SK-N-SH treated with all-trans-retinoic acid at 6 μM for 48 hours (cell line): ENCODE data around the gene GLIS2.
A peak's percentile ranks its signal among the peaks of the same experiment; 100 is the strongest.

Experiments used
- ATAC-seq: fragments of 200-7000 bp; cut with Tn5 transposase; 3 replicates; pipeline ENCODE4 v1.9.1; 2020; ENCODE audit warnings: mild to moderate bottlenecking, moderate library complexity
- ARNTL ChIP-seq: fragments of 450-650 bp; formaldehyde crosslinking; IDR thresholded peaks from 2 replicates; pipeline ENCODE4 v1.5.0; 2020; ENCODE audit warnings: low read depth, mild to moderate bottlenecking, moderate library complexity, borderline replicate concordance
- BACH2 ChIP-seq: fragments of 250-450 bp; sonication (Bioruptor Pico); IDR thresholded peaks from 2 replicates; pipeline ENCODE4 v1.9.0; 2021; ENCODE audit warnings: mild to moderate bottlenecking, borderline replicate concordance
- CREB5 ChIP-seq: fragments of 250-450 bp; sonication (Bioruptor Pico); IDR thresholded peaks from 2 replicates; pipeline ENCODE4 v1.5.1; 2020; ENCODE audit warnings: low read depth, mild to moderate bottlenecking, moderate library complexity
- CSDC2 ChIP-seq: fragments of 250-450 bp; sonication (Bioruptor Pico); IDR thresholded peaks from 2 replicates; pipeline ENCODE4 v1.5.0; 2020; ENCODE audit warnings: mild to moderate bottlenecking, moderate library complexity
- CSRNP3 ChIP-seq: fragments of 250-450 bp; sonication (Bioruptor Pico); IDR thresholded peaks from 2 replicates; pipeline ENCODE4 v1.5.1; 2021; ENCODE audit warnings: mild to moderate bottlenecking, moderate library complexity
- ESRRG ChIP-seq: fragments of 250-450 bp; sonication (Bioruptor Pico); IDR thresholded peaks from 2 replicates; pipeline ENCODE4 v1.6.1; 2021; ENCODE audit warnings: mild to moderate bottlenecking
- GLIS3 ChIP-seq: fragments of 250-450 bp; sonication (Bioruptor Pico); IDR thresholded peaks from 2 replicates; pipeline ENCODE4 v1.5.0; 2020; ENCODE audit warnings: mild to moderate bottlenecking, moderate library complexity
- ISL1 ChIP-seq: fragments of 250-450 bp; sonication (Bioruptor Pico); IDR thresholded peaks from 2 replicates; pipeline ENCODE4 v2.1.2; 2022; ENCODE audit warnings: mild to moderate bottlenecking, moderate library complexity
- OSR1 ChIP-seq: fragments of 250-450 bp; sonication (Bioruptor Pico); IDR thresholded peaks from 2 replicates; pipeline ENCODE4 v1.8.0; 2022; ENCODE audit warnings: moderate library complexity, mild to moderate bottlenecking, inconsistent platforms
- PATZ1 ChIP-seq: fragments of 250-450 bp; sonication (Bioruptor Pico); IDR thresholded peaks from 2 replicates; pipeline ENCODE4 v1.8.0; 2020; ENCODE audit warnings: mild to moderate bottlenecking, moderate library complexity, borderline replicate concordance
- POU6F1 ChIP-seq: fragments of 250-450 bp; sonication (Bioruptor Pico); IDR thresholded peaks from 2 replicates; pipeline ENCODE4 v1.8.0; 2021; ENCODE audit warnings: low read depth, mild to moderate bottlenecking, moderate library complexity, borderline replicate concordance
- PPARA ChIP-seq: fragments of 250-450 bp; sonication (Bioruptor Pico); IDR thresholded peaks from 2 replicates; pipeline ENCODE4 v1.5.0; 2020; ENCODE audit warnings: mild to moderate bottlenecking, borderline replicate concordance
- RARB ChIP-seq: fragments of 250-450 bp; sonication (Bioruptor Pico); IDR thresholded peaks from 2 replicates; pipeline ENCODE4 v1.8.0; 2021; ENCODE audit warnings: mild to moderate bottlenecking, moderate library complexity
- SNAI2 ChIP-seq: fragments of 250-450 bp; sonication (Bioruptor Pico); IDR thresholded peaks from 2 replicates; pipeline ENCODE4 v1.5.0; 2020; ENCODE audit warnings: mild to moderate bottlenecking, moderate library complexity
- TCF4 ChIP-seq: fragments of 250-450 bp; sonication (Bioruptor Pico); IDR thresholded peaks from 2 replicates; pipeline ENCODE4 v1.8.0; 2021; ENCODE audit warnings: mild to moderate bottlenecking, moderate library complexity, borderline replicate concordance
- TOX ChIP-seq: fragments of 250-450 bp; sonication (Bioruptor Pico); IDR thresholded peaks from 2 replicates; pipeline ENCODE4 v1.8.0; 2021; ENCODE audit warnings: mild to moderate bottlenecking, moderate library complexity, borderline replicate concordance
- TSHZ2 ChIP-seq: fragments of 250-450 bp; sonication (Bioruptor Pico); IDR thresholded peaks from 2 replicates; pipeline ENCODE4 v1.5.0; 2020; ENCODE audit warnings: mild to moderate bottlenecking, moderate library complexity
- ZC3H10 ChIP-seq: fragments of 250-450 bp; sonication (Bioruptor Pico); IDR thresholded peaks from 2 replicates; pipeline ENCODE4 v1.5.1; 2021; ENCODE audit warnings: mild to moderate bottlenecking, moderate library complexity
- ZFP3 ChIP-seq: fragments of 250-450 bp; sonication (Bioruptor Pico); IDR thresholded peaks from 2 replicates; pipeline ENCODE4 v1.5.0; 2020; ENCODE audit warnings: mild to moderate bottlenecking, moderate library complexity
- ZFP30 ChIP-seq: fragments of 450-650 bp; formaldehyde crosslinking; IDR thresholded peaks from 2 replicates; pipeline ENCODE4 v1.5.0; 2022; ENCODE audit warnings: mild to moderate bottlenecking, moderate library complexity
- ZNF565 ChIP-seq: fragments of 450-650 bp; formaldehyde crosslinking; conservative IDR thresholded peaks from 2 replicates; pipeline ENCODE4 v1.5.0; 2020; ENCODE audit warnings: low read depth, mild to moderate bottlenecking, moderate library complexity
- ZNF70 ChIP-seq: fragments of 450-650 bp; formaldehyde crosslinking; IDR thresholded peaks from 2 replicates; pipeline ENCODE4 v1.5.0; 2020; ENCODE audit warnings: mild to moderate bottlenecking, moderate library complexity
- ZNF8 ChIP-seq: fragments of 450-650 bp; formaldehyde crosslinking; IDR thresholded peaks from 2 replicates; pipeline ENCODE4 v1.5.0; 2020; ENCODE audit warnings: mild to moderate bottlenecking, moderate library complexity

The GLIS2 gene

GRCh38 chr16:4349332-4349731 lies 33.5 kb downstream of the GLIS2 start:
- no peak for ATAC-seq
- TF ChIP-seq OSR1 (CRISPR knock-in tag): no peak
- no peak for TF ChIP-seq ZC3H10 (CRISPR knock-in tag)
- TF ChIP-seq ZNF565 (CRISPR knock-in tag): no peak
- no peak for TF ChIP-seq ZFP3 (CRISPR knock-in tag)
- no peak for TF ChIP-seq POU6F1 (CRISPR knock-in tag)
- no peak for TF ChIP-seq ISL1
- TF ChIP-seq BACH2 (CRISPR knock-in tag): no peak
- no peak for TF ChIP-seq GLIS3 (CRISPR knock-in tag)
- no peak for TF ChIP-seq PPARA (CRISPR knock-in tag)
- no peak for TF ChIP-seq RARB (CRISPR knock-in tag)
- TF ChIP-seq TOX: no peak
- no peak for TF ChIP-seq ESRRG (CRISPR knock-in tag)
- no peak for TF ChIP-seq ZFP30 (CRISPR knock-in tag)
- TF ChIP-seq ZNF70: no peak
- TF ChIP-seq CSDC2: no peak
- TF ChIP-seq CREB5 (CRISPR knock-in tag): no peak
- no peak for TF ChIP-seq ARNTL

- TF ChIP-seq ZNF8 (CRISPR knock-in tag) (no peak), TCF4 (CRISPR knock-in tag) (no peak), TOX (no peak)
- no peak for ATAC-seq
Observed at GRCh38 chr16:4350365-4350786, 34.5 kb downstream of the GLIS2 start.

GRCh38 chr16:4350787-4351659 lies 35.2 kb downstream of the GLIS2 start, which contains the start of gene PAM16:
TSS of gene PAM16 (minus strand) at chr16:4351321. CDS start at chr16:4351234, 87 bp downstream.
- no peak for TF ChIP-seq POU6F1 (CRISPR knock-in tag)
- TF ChIP-seq TCF4 (CRISPR knock-in tag): no peak
- TF ChIP-seq ISL1: no peak
- no peak for TF ChIP-seq RARB (CRISPR knock-in tag)
- no peak for TF ChIP-seq GLIS3 (CRISPR knock-in tag)
- TF ChIP-seq TSHZ2 (CRISPR knock-in tag): no peak
- no peak for TF ChIP-seq CSDC2
- no peak for TF ChIP-seq PPARA (CRISPR knock-in tag)
- TF ChIP-seq CSRNP3 (CRISPR knock-in tag): no peak
- no peak for TF ChIP-seq ZNF8 (CRISPR knock-in tag)
- TF ChIP-seq SNAI2 (CRISPR knock-in tag): no peak
- no peak for TF ChIP-seq PATZ1 (CRISPR knock-in tag)
- no peak for TF ChIP-seq ZNF70
- no peak for TF ChIP-seq ESRRG (CRISPR knock-in tag)
- peak; percentile 94 for ATAC-seq
